ENCODE results near the gene DOCK10.

DOCK10 gene

DNA sequence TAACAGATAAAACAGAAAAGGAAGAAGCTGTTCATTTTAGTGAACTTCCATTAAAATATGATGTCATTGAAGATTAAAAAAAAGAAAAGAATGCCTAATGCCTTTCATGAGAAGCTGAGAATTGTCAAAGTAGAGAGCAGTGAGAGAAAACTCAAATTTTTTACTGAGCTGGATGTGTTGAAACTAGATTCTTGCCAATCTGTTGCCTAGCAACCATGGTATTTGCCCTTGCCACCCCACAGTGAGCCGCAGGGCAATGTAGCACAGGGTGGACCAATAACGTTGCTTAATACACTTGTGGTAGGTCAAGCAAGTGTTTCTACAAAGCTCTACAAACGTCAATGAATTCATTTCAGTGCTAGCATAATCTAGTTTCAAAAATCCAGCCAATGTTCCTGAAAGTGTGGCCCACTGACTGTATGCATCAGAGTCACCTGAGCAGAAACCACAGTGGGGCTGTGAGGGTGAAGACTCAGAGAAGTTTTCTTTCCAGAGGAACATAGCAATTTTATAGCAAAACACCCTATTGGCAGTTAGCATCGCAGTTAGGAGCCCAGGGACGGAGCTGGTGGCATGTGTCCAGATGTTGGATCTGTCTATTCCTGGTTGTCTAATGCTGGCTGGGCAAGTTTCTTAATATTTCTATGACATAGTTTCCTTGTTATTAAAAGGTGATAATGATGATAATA lies 132.2 kb downstream of the DOCK10 start:
- DNase-seq, result no peak

DNA sequence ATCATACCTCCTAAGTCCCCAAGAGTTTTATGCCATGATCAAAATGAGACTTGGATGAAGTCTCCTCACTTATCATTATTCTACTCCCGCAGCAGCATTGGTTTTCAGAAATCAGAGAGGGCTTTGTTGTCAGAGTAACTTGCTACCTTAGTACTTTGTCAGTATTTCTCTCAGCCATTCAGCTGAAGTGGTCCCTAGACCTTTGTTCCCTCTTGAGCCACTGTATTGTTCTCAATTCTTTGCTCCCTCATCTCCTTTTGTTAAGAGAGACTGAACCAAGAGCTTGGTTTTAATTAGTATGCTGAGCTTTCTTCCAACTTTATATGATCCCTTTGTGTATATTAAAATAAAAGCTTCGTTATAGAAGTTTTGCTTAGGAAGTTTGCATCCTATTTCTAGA lies 133.4 kb downstream of the DOCK10 start:
- DNase-seq, result no peak

DNA sequence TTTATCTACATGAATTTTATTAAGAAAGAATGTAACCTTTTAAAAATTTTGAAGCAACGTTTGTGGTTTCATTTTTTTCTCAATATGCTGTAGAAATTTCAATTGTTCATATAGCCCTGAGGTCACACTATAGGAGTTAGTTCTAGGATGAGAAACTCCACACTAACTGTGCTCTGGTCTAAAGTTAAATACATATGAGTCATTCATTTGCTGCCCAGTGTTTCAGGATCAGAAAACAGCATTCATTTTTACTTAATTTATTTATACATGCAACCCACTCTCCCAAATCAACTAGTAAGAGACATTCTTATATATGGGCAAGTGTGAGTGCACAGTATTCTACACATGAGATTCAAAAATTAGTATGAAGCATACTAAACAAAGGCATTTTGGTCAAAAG lies 137.9 kb downstream of the DOCK10 start:
- no peak for DNase-seq

- no peak for DNase-seq
These were observed 138.6 kb downstream of the DOCK10 start for GRCh38 chr2:224903621-224904020.

DNA sequence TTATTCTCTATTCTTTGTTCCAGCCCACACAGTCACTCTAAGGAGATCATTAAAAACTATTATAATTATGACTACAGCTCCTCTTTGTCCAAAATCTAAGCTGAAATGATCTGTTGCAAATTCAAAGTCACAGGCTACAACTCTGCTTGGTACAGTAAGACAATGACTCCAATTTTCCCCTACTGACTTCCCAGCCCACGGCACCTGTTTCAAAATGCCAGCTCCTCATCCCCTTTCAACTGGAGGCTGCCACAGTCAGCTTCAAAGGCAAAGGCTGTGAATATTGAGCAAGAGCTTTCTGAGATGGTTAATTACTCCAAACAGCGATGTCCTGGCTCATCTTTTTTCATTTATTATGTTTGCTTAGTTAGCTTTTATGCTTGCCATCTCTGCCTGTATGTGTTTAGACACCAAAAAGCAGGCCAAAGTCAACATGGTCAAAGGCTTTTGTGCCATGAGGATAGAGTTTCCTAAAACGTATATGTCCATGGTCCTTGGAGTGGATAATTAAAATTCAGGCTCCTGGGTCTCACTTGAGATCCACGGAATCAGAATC lies 141.1 kb downstream of the DOCK10 start:
- DNase-seq, result no peak

GRCh38 chr2:224895377-224895776 lies 146.9 kb downstream of the DOCK10 start:
- DNase-seq, result no peak

- no peak for DNase-seq
These were observed 147.9 kb downstream of the DOCK10 start for GRCh38 chr2:224894356-224894755.

DNA sequence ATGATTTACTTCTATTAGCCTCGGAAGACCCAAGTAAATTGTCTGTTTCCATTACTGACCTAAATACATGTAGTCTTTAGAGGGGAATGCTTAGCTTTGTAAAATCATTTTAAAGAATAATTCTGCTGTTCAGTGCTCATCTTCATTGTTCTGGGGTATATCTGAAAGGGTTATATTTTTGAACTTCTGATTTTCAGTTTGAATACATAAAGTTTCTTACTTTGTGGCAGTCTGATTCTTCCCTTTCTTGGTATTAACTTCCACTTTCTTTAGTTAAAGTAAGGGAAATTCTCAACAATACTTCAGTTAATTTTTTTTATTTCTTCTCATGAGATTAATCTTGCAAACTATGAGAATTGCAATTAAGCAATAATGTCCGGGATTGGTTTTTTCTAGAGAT lies 148.4 kb downstream of the DOCK10 start:
- no peak for DNase-seq

DNA sequence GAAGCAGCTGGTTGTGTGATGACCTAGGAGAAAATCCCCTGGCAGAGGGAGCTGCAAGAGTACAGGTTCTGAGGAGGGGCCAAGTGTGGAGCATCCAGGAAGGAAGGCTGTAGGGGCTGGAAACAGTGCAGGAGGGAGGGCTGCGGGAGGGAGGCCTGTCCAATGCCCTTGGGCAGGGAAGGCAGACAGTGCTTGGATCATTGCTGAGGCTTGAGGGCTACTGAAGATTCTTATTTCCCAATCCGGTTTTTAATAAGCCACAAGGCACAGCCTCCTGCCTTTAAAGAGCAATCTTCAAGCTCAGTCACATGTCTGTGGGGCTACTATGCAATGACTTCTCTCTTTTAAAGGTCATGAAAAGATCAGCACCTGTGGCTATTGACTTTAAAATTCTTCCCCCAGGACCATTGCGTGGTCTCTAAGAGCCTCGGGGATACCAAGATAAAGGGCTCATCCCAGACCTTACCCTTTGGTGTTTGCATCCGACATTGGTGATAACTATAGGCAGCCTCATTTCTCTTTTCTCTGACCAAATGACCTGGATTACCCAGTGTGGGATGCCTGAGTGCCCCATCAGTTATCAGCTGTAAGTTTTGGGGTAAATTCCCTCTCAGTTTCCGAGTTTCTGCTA lies 149.6 kb downstream of the DOCK10 start:
- DNase-seq, result no peak

GRCh38 chr2:224890372-224890771 lies 151.9 kb downstream of the DOCK10 start:
- no peak for DNase-seq

- no peak for DNase-seq
These were observed 155.1 kb downstream of the DOCK10 start for GRCh38 chr2:224887141-224887540.

GRCh38 chr2:224885836-224886547 lies 156.3 kb downstream of the DOCK10 start:
- no peak for DNase-seq

GRCh38 chr2:224885291-224885690 lies 157.0 kb downstream of the DOCK10 start:
- no peak for DNase-seq

- no peak for DNase-seq
These were observed 158.1 kb downstream of the DOCK10 start for GRCh38 chr2:224884188-224884587.

GRCh38 chr2:224883700-224884099 lies 158.6 kb downstream of the DOCK10 start:
- no peak for DNase-seq

GRCh38 chr2:224883172-224883516 lies 159.1 kb downstream of the DOCK10 start:
- no peak for DNase-seq

GRCh38 chr2:224882291-224883171 lies 159.7 kb downstream of the DOCK10 start:
- no peak for DNase-seq

DNA sequence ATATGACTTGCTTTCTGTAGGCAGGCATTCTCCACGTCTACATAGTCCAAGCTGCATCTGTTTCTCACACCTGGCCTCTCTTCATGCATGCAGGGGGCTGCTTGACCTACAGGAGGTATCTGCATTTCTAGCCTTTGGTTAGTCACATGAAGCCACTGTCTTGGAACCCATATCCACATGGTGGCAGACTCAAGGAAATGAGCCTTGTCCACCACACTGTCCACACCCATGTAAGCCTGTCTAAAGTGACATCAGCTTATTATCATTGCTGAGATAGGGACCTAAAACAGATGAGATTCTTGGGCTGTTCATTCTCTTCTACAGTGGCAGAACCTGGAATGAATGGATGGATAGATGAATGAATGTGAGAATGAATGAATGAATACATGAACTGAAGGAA lies 160.4 kb downstream of the DOCK10 start:
- DNase-seq, result no peak

DNA sequence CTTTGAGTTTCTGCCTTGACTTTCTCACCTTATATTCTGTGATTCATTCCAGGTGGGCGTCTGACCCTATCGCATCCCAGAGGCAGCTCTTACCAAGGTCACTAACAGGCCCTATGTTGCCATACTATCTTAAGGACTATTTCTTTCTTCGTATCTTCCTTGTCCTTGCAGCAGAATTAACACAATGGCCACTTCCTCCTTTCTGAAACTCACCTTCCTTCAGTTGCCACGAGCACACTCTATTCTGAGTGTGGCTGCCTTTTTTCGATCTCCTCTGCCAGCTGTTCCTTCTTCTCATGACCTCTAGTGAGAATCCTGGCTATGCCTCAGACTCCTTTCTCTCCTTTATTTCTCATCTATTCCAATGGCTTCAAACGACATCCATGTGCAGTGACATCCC lies 165.7 kb downstream of the DOCK10 start:
- no peak for DNase-seq

DNA sequence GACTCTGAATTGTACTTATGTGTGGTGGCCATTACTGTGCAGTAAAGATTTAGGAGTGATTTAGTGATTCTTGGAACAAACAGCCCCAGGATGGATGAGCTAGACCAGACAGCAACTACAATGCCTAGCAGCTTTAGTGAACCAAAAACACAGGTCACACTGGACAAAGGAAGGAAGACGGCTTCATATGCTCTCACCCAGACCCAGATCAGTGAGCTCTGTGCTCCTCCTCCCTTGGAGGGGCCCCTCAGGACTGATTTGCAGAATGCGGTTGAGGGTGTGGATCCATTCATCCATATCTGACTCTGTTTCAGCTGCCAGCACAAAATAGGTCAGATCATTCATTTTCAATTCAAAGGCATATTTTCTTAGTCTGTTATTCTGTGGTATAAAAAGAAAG lies 166.4 kb downstream of the DOCK10 start:
- no peak for DNase-seq

DNA sequence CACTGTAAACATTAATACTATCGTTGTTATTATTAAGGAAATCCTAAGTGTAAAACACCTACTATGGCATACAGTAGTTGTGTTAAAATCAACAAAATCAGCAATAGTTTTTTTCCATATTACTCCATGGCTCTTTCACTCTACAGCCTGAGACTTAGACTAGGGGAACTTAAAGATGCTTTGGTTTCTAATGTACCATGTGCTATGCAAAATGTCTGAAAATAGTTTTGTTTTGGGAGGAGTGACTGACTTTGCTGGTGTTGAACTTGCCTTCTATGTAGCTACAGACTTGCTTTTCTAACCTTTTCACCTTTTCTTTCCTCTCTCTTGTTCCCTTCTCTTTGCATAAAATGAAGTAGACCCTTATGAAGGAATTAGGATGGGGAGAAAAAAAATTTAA lies 167.1 kb downstream of the DOCK10 start:
- no peak for DNase-seq

DNA sequence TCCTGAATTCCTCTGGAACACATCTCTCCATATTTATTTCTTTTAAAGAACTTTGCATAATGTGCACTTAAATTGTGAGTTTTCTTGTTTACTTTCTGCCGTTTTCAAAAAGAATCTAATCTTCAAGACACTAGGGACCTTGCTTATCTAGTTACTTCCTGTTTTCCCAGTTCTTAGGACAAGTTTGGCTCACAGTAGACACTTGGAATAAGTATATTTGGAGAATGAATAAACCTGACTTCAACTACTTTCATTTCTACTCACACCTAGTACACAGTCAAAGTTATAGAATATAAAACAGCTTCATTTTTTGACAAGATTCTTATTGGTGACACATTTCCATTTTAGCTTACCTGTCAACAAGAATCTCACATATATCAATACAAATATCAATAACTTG lies 170.5 kb downstream of the DOCK10 start:
- DNase-seq, result no peak

- DNase-seq, result no peak
These were observed 171.9 kb downstream of the DOCK10 start for GRCh38 chr2:224870341-224870740.

Measured in CD4-positive, alpha-beta T cell treated with Interleukin-17A for 4 hours (primary cell).